ENCODE data around the gene PIP5K1A.
"Not testable (repeated sequence)": the region's sequence is repeated elsewhere in the genome, so short reads cannot be mapped to it uniquely, and the experiment has no call there.

The PIP5K1A gene

GRCh38 chr1:151193856-151194255 is 4.5 kb upstream of the PIP5K1A start:
- DNase-seq, result no peak

- DNase-seq, result not testable (repeated sequence)
Measured at GRCh38 chr1:151194894-151195594, 3.3 kb upstream of the PIP5K1A start.

GRCh38 chr1:151196292-151196800 is 2.0 kb upstream of the PIP5K1A start:
- DNase-seq, result peak; percentile 36

- DNase-seq, result no peak
Measured at GRCh38 chr1:151197863-151198253, 494 bp upstream of the PIP5K1A start.

- DNase-seq, result no peak
Measured at GRCh38 chr1:151199873-151200581, 1.7 kb downstream of the PIP5K1A start.

- not testable (repeated sequence) for DNase-seq
Measured at GRCh38 chr1:151205381-151205965, 7.1 kb downstream of the PIP5K1A start.

GRCh38 chr1:151210830-151211229 is 12.5 kb downstream of the PIP5K1A start:
- no peak for DNase-seq

GRCh38 chr1:151211972-151212705 is 13.8 kb downstream of the PIP5K1A start:
- no peak for DNase-seq

GRCh38 chr1:151213560-151213959 is 15.2 kb downstream of the PIP5K1A start:
- DNase-seq, result no peak

- DNase-seq, result no peak
Measured at GRCh38 chr1:151221616-151222015, 23.3 kb downstream of the PIP5K1A start.

- DNase-seq, result no peak
Measured at GRCh38 chr1:151222130-151222529, 23.8 kb downstream of the PIP5K1A start.

GRCh38 chr1:151235235-151235634 is 36.9 kb downstream of the PIP5K1A start:
- no peak for DNase-seq

GRCh38 chr1:151237678-151238466 is 39.5 kb downstream of the PIP5K1A start:
- DNase-seq, result no peak

GRCh38 chr1:151238467-151238739 is 40.1 kb downstream of the PIP5K1A start:
- no peak for DNase-seq

- no peak for DNase-seq
Measured at GRCh38 chr1:151242442-151242841, 44.1 kb downstream of the PIP5K1A start.

- no peak for DNase-seq
Measured at GRCh38 chr1:151243683-151244216, 45.4 kb downstream of the PIP5K1A start.

- no peak for DNase-seq
Measured at GRCh38 chr1:151246786-151247185, 48.4 kb downstream of the PIP5K1A start.

GRCh38 chr1:151251656-151252470 is 53.5 kb downstream of the PIP5K1A start:
- peak; percentile 66 for DNase-seq

- DNase-seq, result peak; percentile 94
Measured at GRCh38 chr1:151254217-151255213, 56.2 kb downstream of the PIP5K1A start, which contains the start of gene PSMD4. Gene PSMD4, plus strand, starts transcription at chr1:151254734. Its CDS starts 49 bp downstream, at chr1:151254783.

GRCh38 chr1:151255381-151255780 is 57.0 kb downstream of the PIP5K1A start:
- DNase-seq, result no peak
